GM23338 (cell line): ENCODE data around the gene ITGA3. TPM values are rescaled to one million over a fixed set of nuclear protein-coding genes. Genes with fewer than 3 reads are reported as not detected.

Experiments used
- ATAC-seq: fragments of 200-7000 bp; cut with Tn5 transposase; 3 replicates; pipeline ENCODE4 v1.9.1; 2020
- DNase-seq: peaks from one replicate; pipeline ENCODE4 v3.0.0-alpha.2; 2015; ENCODE audit warnings: low spot score
- H2AFZ ChIP-seq: fragments of 200-600 bp; sonication (generic); 2 replicates; pipeline ENCODE4 v1.8.0; 2016; ENCODE audit warnings: antibody characterized with exemption, mild to moderate bottlenecking, moderate library complexity
- H3F3A ChIP-seq: fragments of 200-600 bp; sonication (generic); replicated peaks from 2 replicates; pipeline ENCODE4 v1.8.0; 2017; ENCODE audit warnings: antibody characterized with exemption, mixed run types, low read depth
- H3K27ac ChIP-seq: fragments of 200-600 bp; sonication (generic); 2 replicates; pipeline ENCODE4 v1.6.1; 2016; ENCODE audit warnings: low read depth
- H3K27me3 ChIP-seq: fragments of 200-600 bp; sonication (generic); 2 replicates; pipeline ENCODE4 v1.8.0; 2016; ENCODE audit warnings: mild to moderate bottlenecking, mixed run types, moderate library complexity; ENCODE audit not compliant: insufficient read depth
- H3K36me3 ChIP-seq: fragments of 200-600 bp; sonication (generic); 2 replicates; pipeline ENCODE4 v1.8.0; 2016; ENCODE audit warnings: mild to moderate bottlenecking; ENCODE audit not compliant: insufficient read depth
- H3K4me1 ChIP-seq: fragments of 200-600 bp; sonication (generic); 2 replicates; pipeline ENCODE4 v1.8.0; 2016; ENCODE audit warnings: mild to moderate bottlenecking, moderate library complexity; ENCODE audit not compliant: insufficient read depth
- H3K4me2 ChIP-seq: fragments of 200-600 bp; sonication (generic); 2 replicates; pipeline ENCODE4 v1.7.1; 2017; ENCODE audit warnings: mixed run types
- H3K4me3 ChIP-seq: fragments of 200-600 bp; sonication (generic); 2 replicates; pipeline ENCODE4 v1.6.1; 2016; ENCODE audit warnings: mixed run types
- H3K79me2 ChIP-seq: fragments of 200-600 bp; sonication (generic); replicated peaks from 2 replicates; pipeline ENCODE4 v1.8.0; 2017; ENCODE audit warnings: mild to moderate bottlenecking; ENCODE audit not compliant: insufficient read depth
- H3K9me2 ChIP-seq: fragments of 200-600 bp; sonication (generic); 2 replicates; pipeline ENCODE4 v1.8.0; 2017; ENCODE audit not compliant: insufficient read depth
- H4K20me1 ChIP-seq: fragments of 200-600 bp; sonication (generic); replicated peaks from 2 replicates; pipeline ENCODE4 v1.8.0; 2017; ENCODE audit warnings: mild to moderate bottlenecking; ENCODE audit not compliant: insufficient read depth
- H3K27ac Mint-ChIP-seq: 2 replicates; pipeline ENCODE4 v1.8.0; 2020; ENCODE audit warnings: inconsistent platforms, mild to moderate bottlenecking, moderate library complexity, mixed read lengths
- H3K27me3 Mint-ChIP-seq: 3 replicates; pipeline ENCODE4 v1.8.0; 2022; ENCODE audit warnings: low read depth, mild to moderate bottlenecking, moderate library complexity, mixed read lengths, inconsistent platforms; ENCODE audit not compliant: insufficient read depth, poor library complexity
- H3K36me3 Mint-ChIP-seq: 3 replicates; pipeline ENCODE4 v1.8.0; 2021; ENCODE audit warnings: low read depth, mild to moderate bottlenecking, inconsistent platforms, moderate library complexity, mixed read lengths
- H3K4me1 Mint-ChIP-seq: 3 replicates; pipeline ENCODE4 v1.8.0; 2020; ENCODE audit warnings: mild to moderate bottlenecking, inconsistent platforms, mixed read lengths
- H3K4me3 Mint-ChIP-seq: 3 replicates; pipeline ENCODE4 v1.8.0; 2021; ENCODE audit warnings: moderate library complexity, mild to moderate bottlenecking, inconsistent platforms, mixed read lengths
- H3K9me3 Mint-ChIP-seq: 3 replicates; pipeline ENCODE4 v1.8.0; 2020; ENCODE audit warnings: moderate library complexity, mild to moderate bottlenecking, inconsistent platforms, mixed read lengths
- CTCF ChIP-seq, 2 experiments: fragments of 200-600 bp in 1 of 2; sonication (generic) in 1 of 2; conservative IDR thresholded peaks; 2 replicates each; pipeline versions ENCODE4 v1.5.1 to v1.6.1; 2016 to 2017; ENCODE audit warnings: antibody characterized with exemption in 2 of 2, low read depth in 2 of 2, mild to moderate bottlenecking in 2 of 2, moderate library complexity in 1 of 2
- EZH2 ChIP-seq: fragments of 200-600 bp; sonication (generic); IDR thresholded peaks from one replicate; pipeline ENCODE4 v1.8.0; 2017; ENCODE audit warnings: antibody characterized with exemption, mild to moderate bottlenecking, low read depth; ENCODE audit not compliant: unreplicated experiment
- EZH2phosphoT487 ChIP-seq: fragments of 200-600 bp; sonication (generic); IDR thresholded peaks from one replicate; pipeline ENCODE4 v1.8.1; 2018; ENCODE audit warnings: antibody characterized with exemption; ENCODE audit not compliant: unreplicated experiment
- JUNB ChIP-seq: IDR thresholded peaks from one replicate; pipeline ENCODE4 v1.6.1; 2016; ENCODE audit warnings: antibody characterized with exemption; ENCODE audit not compliant: unreplicated experiment
- NANOG ChIP-seq: IDR thresholded peaks from 2 replicates; pipeline ENCODE4 v1.6.1; 2016; ENCODE audit warnings: antibody characterized with exemption, borderline replicate concordance
- POLR2AphosphoS5 ChIP-seq: IDR thresholded peaks from 2 replicates; pipeline ENCODE4 v1.6.1; 2016; ENCODE audit warnings: antibody characterized with exemption, low read depth
- STAT1 ChIP-seq: IDR thresholded peaks from one replicate; pipeline ENCODE4 v1.6.1; 2016; ENCODE audit warnings: antibody characterized with exemption; ENCODE audit not compliant: unreplicated experiment
- ZNF114 ChIP-seq: fragments of 250-450 bp; sonication (Bioruptor Pico); IDR thresholded peaks from 2 replicates; pipeline ENCODE4 v1.5.0; 2020; ENCODE audit warnings: mild to moderate bottlenecking, moderate library complexity
- ZNF331 ChIP-seq: fragments of 250-450 bp; sonication (Bioruptor Pico); IDR thresholded peaks from 2 replicates; pipeline ENCODE4 v1.5.0; 2020; ENCODE audit warnings: low read depth, mild to moderate bottlenecking, moderate library complexity
- ZNF462 ChIP-seq: fragments of 250-450 bp; sonication (Bioruptor Pico); IDR thresholded peaks from 2 replicates; pipeline ENCODE4 v1.5.0; 2020; ENCODE audit warnings: mild to moderate bottlenecking, moderate library complexity
- polyA plus RNA-seq: library from polyadenylated mRNA; unstranded; fragments of >200 nt; fragmentation: Nextera tagmentation; extraction: Ambion mirVana; gene quantifications from 2 replicates; pipeline ENCODE4 v1.2.1, GENCODE V29; 2016
- total RNA-seq: library from RNA; depleted of rRNA; stranded (reverse); fragments of >200 nt; shearing (Covaris generic); gene quantifications from 2 replicates; pipeline ENCODE4 v1.2.3, GENCODE V29; 2014

ITGA3 gene
- total and polyA plus RNA-seq, 2 experiments from 2014 or later = 9.6 to 28.3 TPM

DNA sequence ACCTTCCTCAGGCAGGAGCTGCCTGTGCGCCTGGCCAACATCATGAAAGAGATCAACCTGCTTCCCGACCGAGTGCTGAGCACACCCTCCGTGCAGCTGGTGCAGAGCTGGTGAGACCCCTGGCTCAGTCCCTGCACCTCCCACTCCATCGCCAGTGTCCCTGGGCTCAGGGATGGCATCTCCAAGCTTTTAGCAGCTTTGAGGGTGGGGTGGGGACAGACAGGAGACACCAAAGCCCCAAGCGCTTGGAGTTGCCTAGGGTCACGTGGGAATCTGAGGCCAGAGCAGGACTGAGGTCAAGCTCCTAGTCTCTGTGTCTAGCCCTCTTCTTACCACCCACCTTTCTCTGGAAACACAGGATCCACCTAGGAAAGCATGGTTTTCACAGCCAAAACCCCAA is 41.5 kb downstream of the ITGA3 start:
- no peak overlapping the region for H3K4me3 Mint-ChIP-seq
- no peak for TF ChIP-seq ZNF462 (CRISPR knock-in tag)
- TF ChIP-seq ZNF331 (CRISPR knock-in tag) = no peak
- no peak for TF ChIP-seq JUNB
- no peak for TF ChIP-seq ZNF114
- H3K27ac ChIP-seq = no peak overlapping the region
- DNase-seq (no peak), ATAC-seq (no peak)
- peaks cover 22% of the 10 kb centered on the region for H3K4me1 Mint-ChIP-seq
- peaks cover 2% of the 10 kb centered on the region; the same call in 1 of the 3 replicates for H3K36me3 Mint-ChIP-seq
- H3K36me3 ChIP-seq = no peaks in the 10 kb centered on the region
- H3K27me3 Mint-ChIP-seq = peaks cover 14% of the 10 kb centered on the region
- no peaks in the 10 kb centered on the region for H3K9me2 ChIP-seq
- H3F3A ChIP-seq = no peaks in the 10 kb centered on the region
- no peaks in the 10 kb centered on the region for H4K20me1 ChIP-seq
- no peak overlapping the region for H3K4me3 ChIP-seq
- H3K79me2 ChIP-seq = no peaks in the 10 kb centered on the region
- H2AFZ ChIP-seq = no peak overlapping the region
- no peak overlapping the region; the same call in 1 of the 2 replicates for H3K27ac Mint-ChIP-seq
- H3K9me3 Mint-ChIP-seq = no peaks in the 10 kb centered on the region
- H3K4me1 ChIP-seq = peaks cover 13% of the 10 kb centered on the region; the same call in 1 of the 2 replicates
- H3K4me2 ChIP-seq = no peak overlapping the region
- no peaks in the 10 kb centered on the region for H3K27me3 ChIP-seq

- Mint-ChIP-seq H3K9me3 (no peaks in the 10 kb centered on the region), H3K4me3 (no peak overlapping the region), H3K36me3 (peaks cover 2% of the 10 kb centered on the region; the same call in 1 of the 3 replicates), H3K27me3 (peaks cover 16% of the 10 kb centered on the region), H3K27ac (no peak overlapping the region), H3K4me1 (peaks cover 22% of the 10 kb centered on the region)
- DNase-seq (no peak), ATAC-seq (no peak)
- no peak overlapping the region for H2AFZ ChIP-seq
- H3K79me2 ChIP-seq = no peaks in the 10 kb centered on the region
- H3F3A ChIP-seq = no peaks in the 10 kb centered on the region
- no peaks in the 10 kb centered on the region for H3K27me3 ChIP-seq
- H3K36me3 ChIP-seq = no peaks in the 10 kb centered on the region
- peaks cover 13% of the 10 kb centered on the region; the same call in 1 of the 2 replicates for H3K4me1 ChIP-seq
- TF ChIP-seq JUNB (no peak), ZNF114 (no peak), EZH2 (no peak), NANOG (no peak), CTCF (conservative IDR thresholded peaks at IDR 0.05; ENCODE audit: low read depth in 2 of 2) (no peak), EZH2phosphoT487 (no peak), POLR2AphosphoS5 (no peak), STAT1 (no peak), ZNF331 (CRISPR knock-in tag) (no peak)
- no peaks in the 10 kb centered on the region for H3K9me2 ChIP-seq
- H3K27ac ChIP-seq = no peak overlapping the region
- no peaks in the 10 kb centered on the region for H4K20me1 ChIP-seq
- no peak overlapping the region for H3K4me3 ChIP-seq
- H3K4me2 ChIP-seq = no peak overlapping the region
Observed at GRCh38 chr17:50097926-50098325, 42.0 kb downstream of the ITGA3 start.
